ENCODE data around the gene RPS25.
A peak's percentile ranks its signal among the peaks of the same experiment; 100 is the strongest.

Gene RPS25

DNA sequence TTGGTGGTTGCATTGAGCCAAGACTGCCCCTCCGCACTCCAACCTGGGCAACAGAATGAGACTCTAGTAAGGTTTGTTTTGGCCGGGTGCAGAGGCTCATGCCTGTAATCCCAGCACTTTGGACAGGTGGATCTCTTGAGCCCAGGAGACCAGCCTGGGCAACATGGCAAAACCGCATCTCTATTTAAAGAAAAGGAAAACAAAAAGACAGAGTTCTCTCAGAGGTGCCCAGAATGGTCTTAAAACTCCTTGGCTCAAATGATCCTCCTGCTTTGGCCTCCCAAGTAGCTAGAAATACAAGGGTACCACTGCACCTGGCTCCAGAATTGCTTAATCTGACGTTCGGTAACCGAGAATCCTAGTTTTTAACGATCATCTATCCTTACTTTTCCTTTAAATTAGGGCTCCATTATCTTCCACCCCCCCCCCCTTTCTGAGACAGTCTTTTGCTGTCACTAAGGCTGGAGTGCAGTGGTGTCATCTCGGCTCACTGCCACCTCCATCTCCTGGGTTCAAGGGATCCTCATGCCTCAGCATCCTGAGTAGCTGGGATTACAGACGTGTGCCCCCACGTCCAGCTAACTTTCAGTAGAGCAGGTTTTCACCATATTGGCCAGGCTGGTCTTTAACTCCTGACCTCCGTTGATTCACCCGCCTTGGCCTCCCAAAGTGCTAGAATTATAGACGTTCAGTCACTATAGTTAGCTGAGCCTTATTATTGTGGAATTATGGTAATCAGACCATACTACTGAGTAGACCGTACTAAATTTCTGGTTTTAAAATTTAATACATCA, 1.7 kb downstream of the RPS25 start:
- TF ChIP-seq FOXP2 (optimal IDR thresholded peaks at IDR 0.05; ENCODE audit: borderline replicate concordance, extremely low read depth, extremely low read length, insufficient read depth) (no peak), POLR2AphosphoS5 (IDR thresholded peaks at IDR 0.05; ENCODE audit: low read depth, low read length) (peak; percentile 53; the same call in 1 of the 2 replicates), TAF1 (IDR thresholded peaks at IDR 0.05; ENCODE audit: borderline replicate concordance, insufficient read depth, low read length) (no peak), REST (IDR thresholded peaks at IDR 0.05; ENCODE audit: insufficient read depth in 1 of 2, low read depth in 2 of 2, low read length in 2 of 2) (no peak)

DNA sequence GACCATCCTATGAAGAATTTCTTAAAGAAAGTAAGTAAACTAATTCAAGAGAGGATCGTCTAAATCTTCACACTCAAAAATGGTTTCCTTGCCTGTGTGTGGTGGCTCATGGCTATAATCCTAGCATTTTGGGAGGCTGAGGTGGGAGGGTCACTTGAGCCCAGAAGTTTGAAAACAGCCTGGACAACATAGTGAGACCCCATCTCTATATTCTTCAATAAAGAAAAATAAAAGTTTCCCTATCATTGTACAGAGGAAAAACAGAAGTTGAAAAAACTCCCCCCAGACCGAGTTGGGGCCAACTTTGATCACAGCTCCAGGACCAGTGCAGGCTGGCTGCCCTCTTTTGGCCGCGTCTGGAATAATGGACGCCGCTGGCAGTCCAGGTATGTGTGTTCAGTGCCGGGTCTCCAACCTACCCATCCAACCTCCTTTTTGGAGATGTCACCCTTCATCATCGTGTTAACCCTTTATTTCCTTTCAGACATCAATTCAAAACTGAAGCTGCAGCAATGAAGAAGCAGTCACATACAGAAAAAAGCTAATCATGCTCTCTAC, 3.0 kb downstream of the RPS25 start:
- TF ChIP-seq POLR2AphosphoS5 (IDR thresholded peaks at IDR 0.05; ENCODE audit: low read depth, low read length): peak; percentile 77
- no peak for TF ChIP-seq TAF1 (IDR thresholded peaks at IDR 0.05; ENCODE audit: borderline replicate concordance, insufficient read depth, low read length)
- TF ChIP-seq SIN3A (IDR thresholded peaks at IDR 0.05; ENCODE audit: borderline replicate concordance, insufficient read depth, low read length): no peak

DNA sequence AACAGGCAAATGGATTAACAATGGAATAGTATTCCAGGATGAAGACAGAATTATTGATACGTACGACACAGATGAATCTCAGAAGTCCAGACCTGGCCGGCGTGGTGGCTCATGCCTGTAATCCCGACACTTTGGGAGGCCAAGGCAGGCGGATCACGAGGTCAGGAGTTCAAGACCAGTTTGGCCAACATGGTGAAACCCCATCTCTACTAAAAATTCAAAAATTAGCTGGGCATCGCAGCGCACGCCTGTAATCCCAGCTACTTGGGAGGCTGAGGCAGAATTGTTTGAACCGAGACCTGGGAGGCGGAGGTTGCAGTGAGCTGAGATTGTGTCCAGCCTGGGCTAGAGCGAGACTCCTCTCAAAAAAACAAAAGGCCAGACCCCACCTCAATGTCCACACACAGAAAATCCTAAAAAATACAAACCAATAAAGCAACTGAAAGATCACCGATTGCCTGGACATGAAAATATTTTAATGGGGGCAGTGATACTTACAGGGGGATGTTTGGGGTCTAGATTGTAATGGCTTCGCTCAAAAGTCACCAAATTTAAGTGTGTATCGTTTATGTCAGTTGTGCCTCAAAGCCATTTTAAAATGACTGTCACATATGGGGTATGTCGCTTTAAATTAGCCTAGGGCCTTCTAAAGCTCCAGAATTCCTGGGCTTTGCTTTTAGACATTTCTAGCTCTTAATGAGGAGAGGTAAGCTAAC, 3.8 kb downstream of the RPS25 start:
- TF ChIP-seq POLR2AphosphoS5 (IDR thresholded peaks at IDR 0.05; ENCODE audit: low read depth, low read length) (peak; percentile 69), REST (IDR thresholded peaks at IDR 0.05; ENCODE audit: insufficient read depth in 1 of 2, low read depth in 2 of 2, low read length in 2 of 2) (no peak)

DNA sequence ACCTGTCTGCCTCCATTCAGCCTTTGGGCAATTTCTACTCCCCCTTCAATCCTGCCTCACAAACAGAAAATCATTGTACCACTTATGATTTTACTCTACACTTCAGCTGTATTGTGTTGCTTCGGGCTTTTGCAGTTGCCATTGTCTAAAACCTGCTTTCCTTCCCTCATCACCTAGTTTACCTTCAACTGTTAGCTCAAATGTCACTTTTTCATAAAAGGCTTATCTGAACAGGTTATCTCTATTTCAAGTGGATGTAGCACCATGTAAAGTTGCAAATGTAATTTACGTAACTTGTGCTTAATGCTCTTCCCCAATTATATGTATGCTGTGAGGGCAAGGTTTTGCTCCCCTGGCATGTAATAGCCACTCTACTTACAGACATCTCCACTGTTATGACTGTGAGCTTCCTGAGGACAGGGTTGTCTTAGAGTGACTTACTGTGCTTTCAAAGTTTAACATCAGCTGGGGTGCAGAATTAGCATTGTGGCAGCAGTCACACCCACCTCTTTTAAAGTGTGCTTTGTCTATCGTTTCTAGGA, 5.4 kb downstream of the RPS25 start:
- TF ChIP-seq POLR2AphosphoS5 (IDR thresholded peaks at IDR 0.05; ENCODE audit: low read depth, low read length) (no peak; the same call in 1 of the 2 replicates), TAF1 (IDR thresholded peaks at IDR 0.05; ENCODE audit: borderline replicate concordance, insufficient read depth, low read length) (no peak), REST (IDR thresholded peaks at IDR 0.05; ENCODE audit: insufficient read depth in 1 of 2, low read depth in 2 of 2, low read length in 2 of 2) (no peak), SIN3A (IDR thresholded peaks at IDR 0.05; ENCODE audit: borderline replicate concordance, insufficient read depth, low read length) (no peak), FOXP2 (optimal IDR thresholded peaks at IDR 0.05; ENCODE audit: borderline replicate concordance, extremely low read depth, extremely low read length, insufficient read depth) (no peak)

- TF ChIP-seq REST (IDR thresholded peaks at IDR 0.05; ENCODE audit: insufficient read depth in 1 of 2, low read depth in 2 of 2, low read length in 2 of 2): no peak
- TF ChIP-seq TAF1 (IDR thresholded peaks at IDR 0.05; ENCODE audit: borderline replicate concordance, insufficient read depth, low read length): no peak
- no peak for TF ChIP-seq POLR2AphosphoS5 (IDR thresholded peaks at IDR 0.05; ENCODE audit: low read depth, low read length)
Measured at GRCh38 chr11:119011476-119012053, 6.6 kb downstream of the RPS25 start.

Measured in PFSK-1 (cell line).